Adrenal gland (tissue), 12 donors: Measurements from ENCODE around the gene TGFBR2. TPM values are rescaled to one million over a fixed set of nuclear protein-coding genes. Genes with fewer than 3 reads are reported as not detected.

Source experiments
- DNase-seq, 7 donors: peaks; one replicate each; pipeline ENCODE4 v3.0.0-alpha.2; 2019 to 2020
- H3K27ac ChIP-seq, 5 donors: fragments of 200-600 bp; sonication (generic) in 4 of 5; 1 replicate in 3 of 5; 2 replicates in 2 of 5; pipeline versions ENCODE4 v1.5.1 to v1.8.0; 2016 to 2020; ENCODE audit warnings: mild to moderate bottlenecking in 1 of 5
- H3K27me3 ChIP-seq: fragments of 200-600 bp; 2 replicates; pipeline ENCODE4 v1.8.0; 2021
- H3K36me3 ChIP-seq, 2 donors: fragments of 200-600 bp; replicated peaks in 1 of 2; 1 replicate in 1 of 2; 2 replicates in 1 of 2; pipeline versions ENCODE4 v1.5.1 to v1.8.0; 2018 to 2022
- H3K4me1 ChIP-seq, 2 donors: fragments of 200-600 bp; replicated peaks in 1 of 2; 1 replicate in 1 of 2; 2 replicates in 1 of 2; pipeline versions ENCODE4 v1.5.1 to v1.8.0; 2018 to 2021
- H3K4me3 ChIP-seq, 4 donors: fragments of 200-600 bp; sonication (generic) in 3 of 4; one replicate each; pipeline ENCODE4 v1.5.1; 2016 to 2018
- H3K9me3 ChIP-seq, 3 donors: fragments of 200-600 bp; sonication (generic) in 1 of 3; replicated peaks in 1 of 3; 1 replicate in 2 of 3; 2 replicates in 1 of 3; pipeline versions ENCODE4 v1.5.1 to v1.8.0; 2016 to 2021
- CTCF ChIP-seq, 6 experiments: fragments of 450-650 bp in 4 of 6; fragments of 200-600 bp in 2 of 6; sonication (generic) in 1 of 6; IDR thresholded peaks; 1 replicate in 5 of 6; 2 replicates in 1 of 6; pipeline versions ENCODE4 v1.5.1 to v1.8.0; 2016 to 2021; ENCODE audit warnings: antibody characterized with exemption in 6 of 6, mild to moderate bottlenecking in 2 of 6, moderate library complexity in 1 of 6
- POLR2A ChIP-seq, 2 donors: fragments of 450-650 bp; IDR thresholded peaks; one replicate each; pipeline ENCODE4 v1.6.1; 2017; ENCODE audit warnings: antibody characterized with exemption in 2 of 2, mild to moderate bottlenecking in 2 of 2, moderate library complexity in 1 of 2
- WGBS, 4 donors: extraction: QIAGEN DNeasy Blood & Tissue Kit in 2 of 4; methylation state at CpG; one replicate each; pipeline versions ENCODE4 v1.1.5 to v1.1.7; 2013 to 2017; 5-methylcytosine and 5-hydroxymethylcytosine counted together
- intact Hi-C, 2 donors: fragments of 100-400 bp; cut with DNase I; formaldehyde crosslinking; loops; one replicate each; pipeline versions ENCODE4 v1.14.1 to v1.15.0; 2022 to 2023
- polyA plus RNA-seq, 3 donors: library from polyadenylated mRNA; stranded (reverse); fragments of 200-250 nt in 2 of 3; fragments of 350-450 nt in 1 of 3; fragmentation: Illumina TruSeq in 1 of 3; extraction: RNeasy Lipid Tissue Mini Kit (QIAGEN cat#74804) in 1 of 3; gene quantifications; one replicate each; pipeline ENCODE4 v1.2.3, GENCODE V29; 2013 to 2014
- total RNA-seq, 9 donors: library from RNA; depleted of rRNA in 4 of 9; stranded (reverse); fragments of >200 nt in 4 of 9; fragments of 120-200 nt in 1 of 9; fragmentation: NEBNext Ultra II Directional in 1 of 9; extraction: Animal tissue kit (Norgen Biotek cat#: 25700) in 1 of 9; gene quantifications; one replicate each; pipeline versions ENCODE4 v1.1.0 to v1.2.4, GENCODE V29; 2013 to 2023
- donor health status: healthy with polysubstance abuse.
- donor health status: Bipolar disorder and iron deficiency.
- donor health status: DM: yes; HTN: yes; CAD: no.
- donor health status: DM: no; HTN: no; CAD: no.
- donor health status: DM: no; HTN: no; CAD: no.
- donor health status: DM: yes; HTN: yes; CAD: no.

The TGFBR2 gene
- total and polyA plus RNA-seq, 12 donors = 19.1 to 296 (median 153) TPM

- Histone ChIP-seq H3K36me3 (no peaks in the 10 kb centered on the region), H3K27ac (no peak overlapping the region), H3K9me3 (no peaks in the 10 kb centered on the region), H3K4me1 (no peaks in the 10 kb centered on the region), H3K4me3 (no peak overlapping the region), H3K27me3 (no peaks in the 10 kb centered on the region)
- DNase-seq = no peak
- TF ChIP-seq POLR2A (IDR thresholded peaks at IDR 0.05) (no peak), CTCF (IDR thresholded peaks at IDR 0.05) (no peak)
- intact Hi-C loops = no loop called here
- WGBS, 4 donors = 83 to 94% (median 93%) methylated on average over 4 of the region's 4 CpGs
These were observed 27.3 kb upstream of the TGFBR2 start for GRCh38 chr3:30578986-30579579.

- Histone ChIP-seq H3K4me1 (no peaks in the 10 kb centered on the region), H3K4me3 (no peak overlapping the region), H3K27ac (no peak overlapping the region), H3K36me3 (no peaks in the 10 kb centered on the region), H3K27me3 (no peaks in the 10 kb centered on the region), H3K9me3 (no peaks in the 10 kb centered on the region)
- WGBS, 4 donors = 93 to 96% (median 93%) methylated on average over 15 of the region's 15 CpGs
- no peak for DNase-seq
- intact Hi-C loops = no loop called here
- TF ChIP-seq CTCF (IDR thresholded peaks at IDR 0.05) (no peak), POLR2A (IDR thresholded peaks at IDR 0.05) (no peak)
These were observed 25.3 kb upstream of the TGFBR2 start for GRCh38 chr3:30581067-30581585.

GRCh38 chr3:30581982-30582381 lies 24.4 kb upstream of the TGFBR2 start:
- Histone ChIP-seq H3K36me3 (no peaks in the 10 kb centered on the region), H3K4me1 (peaks cover 0 to 3% of the 10 kb centered on the region in 2 donors), H3K27ac (no peak overlapping the region), H3K27me3 (no peaks in the 10 kb centered on the region), H3K9me3 (no peaks in the 10 kb centered on the region), H3K4me3 (no peak overlapping the region)
- no peak for DNase-seq
- intact Hi-C loops = no loop called here
- TF ChIP-seq CTCF (IDR thresholded peaks at IDR 0.05) (no peak), POLR2A (IDR thresholded peaks at IDR 0.05) (no peak)
- 94 to 97% (median 96%) methylated on average over 2 of the region's 2 CpGs for WGBS, 4 donors

- WGBS, 4 donors = 93 to 98% (median 95%) methylated on average over 1 of the region's 1 CpG
- Histone ChIP-seq H3K9me3 (no peaks in the 10 kb centered on the region), H3K4me1 (peaks cover 0 to 3% of the 10 kb centered on the region in 2 donors), H3K27me3 (no peaks in the 10 kb centered on the region), H3K27ac (no peak overlapping the region), H3K36me3 (no peaks in the 10 kb centered on the region), H3K4me3 (no peak overlapping the region)
- no peak for DNase-seq
- intact Hi-C loops = no loop called here
- TF ChIP-seq POLR2A (IDR thresholded peaks at IDR 0.05) = no peak
- TF ChIP-seq CTCF (IDR thresholded peaks at IDR 0.05) = no peak
These were observed 22.4 kb upstream of the TGFBR2 start for GRCh38 chr3:30583973-30584372.
